GM12891 (cell line): ENCODE data around the gene NIT2.

Experiments
- POLR2A ChIP-seq: IDR thresholded peaks from 2 replicates; pipeline ENCODE4 v1.6.1; 2011; ENCODE audit warnings: low read depth, low read length, control low read depth
- POLR2AphosphoS5 ChIP-seq: IDR thresholded peaks from 2 replicates; pipeline ENCODE4 v1.6.1; 2011; ENCODE audit warnings: low read depth, low read length, control low read depth
- POU2F2 ChIP-seq: IDR thresholded peaks from 2 replicates; pipeline ENCODE4 v1.6.1; 2011; ENCODE audit warnings: low read depth, mild to moderate bottlenecking, control low read depth, low read length, moderate library complexity
- TAF1 ChIP-seq: IDR thresholded peaks from 2 replicates; pipeline ENCODE4 v1.6.1; 2011; ENCODE audit warnings: low read depth, low read length, control low read depth

DNA sequence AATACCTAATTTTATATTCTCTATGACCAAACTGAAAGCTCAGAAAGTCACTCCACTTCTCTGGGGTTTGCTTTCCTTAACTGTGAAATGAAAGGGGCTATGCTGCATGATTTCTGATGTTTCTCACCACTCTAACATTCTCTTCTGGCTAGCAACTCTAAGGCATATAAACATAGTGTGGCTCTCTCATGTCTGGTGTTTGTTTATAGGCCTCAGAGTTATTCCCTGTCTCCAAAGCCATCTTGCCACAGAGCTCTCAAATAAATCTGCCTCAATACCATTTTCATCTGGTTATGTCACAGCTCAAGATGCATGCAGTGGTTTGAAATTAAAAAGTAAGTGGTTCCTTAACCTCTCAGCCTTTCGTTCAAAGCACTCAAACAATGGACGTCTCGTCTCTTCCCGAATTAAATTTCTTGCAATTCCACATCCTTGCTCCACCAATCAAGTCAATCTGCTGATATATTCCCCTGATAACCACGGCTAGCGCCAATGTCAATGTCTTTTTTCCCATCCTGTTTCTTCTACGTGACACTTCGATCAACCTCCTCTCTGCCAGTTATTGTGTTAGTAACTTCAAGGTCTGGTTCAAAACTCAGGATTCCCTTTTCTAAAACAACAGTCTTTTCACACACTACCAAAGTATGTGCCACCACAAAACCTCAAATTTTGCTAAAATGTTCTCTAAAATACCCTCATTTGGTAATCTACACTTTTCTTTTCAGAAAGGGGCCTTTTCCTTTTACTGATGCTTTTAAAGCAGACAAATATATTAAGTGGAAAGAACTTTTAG lies 50.4 kb downstream of the NIT2 start:
- TF ChIP-seq POLR2A (no peak), TAF1 (no peak), POLR2AphosphoS5 (no peak), POU2F2 (no peak)
